ENCODE measurements around the gene ARL16. TPM values are rescaled to one million over a fixed set of nuclear protein-coding genes. Genes with fewer than 3 reads are reported as not detected.

The ARL16 gene
- total and polyA plus RNA-seq, 4 donors: 7.9 to 24.3 (median 11.3) TPM

GRCh38 chr17:81691196-81691595 is 7.6 kb upstream of the ARL16 start (continued):
- TF ChIP-seq ZBTB33 (IDR thresholded peaks at IDR 0.05) (no peak), EGR1 (IDR thresholded peaks at IDR 0.05; ENCODE audit: low read depth in 2 of 2) (no peak), NR2F2 (IDR thresholded peaks at IDR 0.05) (no peak)

DNA sequence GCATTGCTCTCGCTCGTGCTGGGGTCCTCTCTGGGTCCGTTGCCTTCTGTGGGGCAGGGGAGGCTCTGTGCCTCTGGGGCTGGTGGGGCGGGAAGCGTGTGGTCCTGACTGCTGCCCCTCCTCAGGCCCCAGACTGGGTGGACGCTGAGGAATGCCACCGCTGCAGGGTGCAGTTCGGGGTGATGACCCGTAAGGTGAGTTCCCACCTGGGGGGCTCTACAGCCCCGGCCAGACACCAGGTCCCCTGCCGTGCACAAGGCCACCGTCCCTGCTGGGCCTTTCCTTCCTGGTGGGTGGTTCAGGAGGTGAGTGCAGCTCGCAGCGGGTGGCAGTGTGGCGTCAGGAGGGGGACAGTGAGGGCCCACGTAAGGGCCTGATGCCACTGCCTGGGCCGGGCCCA is 7.0 kb upstream of the ARL16 start:
- no peak for TF ChIP-seq SP1 (IDR thresholded peaks at IDR 0.05)
- Histone ChIP-seq H3K4me1 (ENCODE audit: control insufficient read depth in 4 of 4, insufficient read depth in 4 of 4, low read length in 3 of 4) (peaks cover 0 to 4% (median 2%) of the 10 kb centered on the region in 4 donors), H3K9ac (ENCODE audit: low read depth in 1 of 2, low read length in 2 of 2) (no peak overlapping the region), H3K4me3 (ENCODE audit: low read depth in 1 of 3, low read length in 3 of 3) (no peak overlapping the region), H3K27ac (ENCODE audit: low read depth in 1 of 2, low read length in 2 of 2) (no peak overlapping the region), H3K9me3 (ENCODE audit: control insufficient read depth in 4 of 4, low read length in 3 of 4) (no peaks in the 10 kb centered on the region), H3K36me3 (ENCODE audit: control insufficient read depth in 4 of 4, insufficient read depth in 3 of 4, low read depth in 1 of 4, low read length in 3 of 4) (peaks cover 13 to 91% (median 26%) of the 10 kb centered on the region in 4 donors), H3K27me3 (ENCODE audit: control insufficient read depth in 4 of 4, insufficient read depth in 4 of 4, low read length in 3 of 4) (no peaks in the 10 kb centered on the region)
- DNase-seq (ENCODE audit: low spot score): no peak
- WGBS: 92% methylated on average over 17 of the region's 17 CpGs

DNA sequence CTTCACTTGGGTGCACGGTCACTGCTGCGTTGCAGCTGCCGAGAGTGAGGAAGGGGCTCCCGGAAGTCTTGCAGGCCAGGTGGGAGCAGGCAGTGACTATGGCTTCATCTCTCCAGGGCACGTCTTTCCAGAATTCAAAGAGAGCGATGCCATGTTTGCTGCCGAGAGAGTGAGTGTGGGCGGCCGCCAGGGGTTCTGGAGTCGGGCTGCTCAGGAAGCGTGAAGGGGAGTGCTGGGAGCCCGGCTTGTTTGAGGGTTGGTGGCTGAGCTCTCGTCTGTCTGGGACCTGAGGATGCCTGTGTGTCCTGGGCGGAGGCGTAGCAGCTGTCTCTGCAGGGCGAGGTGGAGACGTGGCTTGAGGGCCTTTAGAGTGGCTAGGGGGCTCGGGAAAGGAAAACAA is 6.5 kb upstream of the ARL16 start:
- peaks cover 5 to 9% (median 7%) of the 10 kb centered on the region in 4 donors for H3K4me1 ChIP-seq (ENCODE audit: control insufficient read depth in 4 of 4, insufficient read depth in 4 of 4, low read length in 3 of 4)
- peaks cover 10 to 86% (median 22%) of the 10 kb centered on the region in 4 donors for H3K36me3 ChIP-seq (ENCODE audit: control insufficient read depth in 4 of 4, insufficient read depth in 3 of 4, low read depth in 1 of 4, low read length in 3 of 4)
- H3K27me3 ChIP-seq (ENCODE audit: control insufficient read depth in 4 of 4, insufficient read depth in 4 of 4, low read length in 3 of 4): no peaks in the 10 kb centered on the region
- WGBS: 92% methylated on average over 18 of the region's 18 CpGs
- TF ChIP-seq SP1 (IDR thresholded peaks at IDR 0.05): no peak
- H3K27ac ChIP-seq (ENCODE audit: low read depth in 1 of 2, low read length in 2 of 2): no peak overlapping the region
- no peak for DNase-seq (ENCODE audit: low spot score)
- H3K4me3 ChIP-seq (ENCODE audit: low read depth in 1 of 3, low read length in 3 of 3): no peak overlapping the region
- H3K9me3 ChIP-seq (ENCODE audit: control insufficient read depth in 4 of 4, low read length in 3 of 4): no peaks in the 10 kb centered on the region
- H3K9ac ChIP-seq (ENCODE audit: low read depth in 1 of 2, low read length in 2 of 2): no peak overlapping the region

DNA sequence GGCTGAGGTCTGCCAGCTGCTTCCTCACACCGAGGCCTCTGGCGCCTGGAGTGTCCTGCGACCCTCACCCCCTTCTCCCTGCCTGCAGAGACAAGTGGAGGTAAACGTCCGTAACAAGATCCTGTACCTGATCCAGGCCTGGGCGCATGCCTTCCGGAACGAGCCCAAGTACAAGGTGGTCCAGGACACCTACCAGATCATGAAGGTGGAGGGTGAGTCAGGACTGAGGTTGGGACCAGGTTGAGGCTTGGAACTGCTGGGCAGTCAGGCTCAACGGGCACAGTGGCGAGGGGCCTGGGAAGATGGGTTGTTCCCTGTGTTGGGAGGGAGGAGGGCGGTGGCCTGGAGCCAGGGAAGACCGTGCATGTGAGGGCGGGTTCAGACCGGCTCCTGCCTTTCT is 5.0 kb upstream of the ARL16 start:
- H3K27me3 ChIP-seq (ENCODE audit: control insufficient read depth in 4 of 4, insufficient read depth in 4 of 4, low read length in 3 of 4): no peaks in the 10 kb centered on the region
- H3K36me3 ChIP-seq (ENCODE audit: control insufficient read depth in 4 of 4, insufficient read depth in 3 of 4, low read depth in 1 of 4, low read length in 3 of 4): peaks cover 9 to 72% (median 18%) of the 10 kb centered on the region in 4 donors
- no peak overlapping the region for H3K4me3 ChIP-seq (ENCODE audit: low read depth in 1 of 3, low read length in 3 of 3)
- DNase-seq (ENCODE audit: low spot score): no peak
- no peak overlapping the region for H3K27ac ChIP-seq (ENCODE audit: low read depth in 1 of 2, low read length in 2 of 2)
- 94% methylated on average over 14 of the region's 14 CpGs for WGBS
- peaks cover 6 to 17% (median 14%) of the 10 kb centered on the region in 4 donors for H3K4me1 ChIP-seq (ENCODE audit: control insufficient read depth in 4 of 4, insufficient read depth in 4 of 4, low read length in 3 of 4)
- no peak for TF ChIP-seq SP1 (IDR thresholded peaks at IDR 0.05)
- no peak for TF ChIP-seq ZBTB33 (IDR thresholded peaks at IDR 0.05)
- no peak for TF ChIP-seq ATF3 (IDR thresholded peaks at IDR 0.05)
- TF ChIP-seq FOXA2 (IDR thresholded peaks at IDR 0.05): no peak
- no peak for TF ChIP-seq GABPA (IDR thresholded peaks at IDR 0.05 in 1 of 2, conservative IDR thresholded peaks at IDR 0.05 in 1 of 2)
- no peak for TF ChIP-seq TAF1 (conservative IDR thresholded peaks at IDR 0.05)
- TF ChIP-seq RAD21 (IDR thresholded peaks at IDR 0.05): no peak
- no peak for TF ChIP-seq MAX (IDR thresholded peaks at IDR 0.05)
- no peak for TF ChIP-seq HNF4G (IDR thresholded peaks at IDR 0.05)
- H3K9ac ChIP-seq (ENCODE audit: low read depth in 1 of 2, low read length in 2 of 2): no peak overlapping the region
- no peaks in the 10 kb centered on the region for H3K9me3 ChIP-seq (ENCODE audit: control insufficient read depth in 4 of 4, low read length in 3 of 4)
